Umbilical cord (tissue), 2 donors: Measurements from ENCODE around the gene RASL12. TPM values are rescaled to one million over a fixed set of nuclear protein-coding genes. Genes with fewer than 3 reads are reported as not detected.
"Not testable (repeated sequence)": the region's sequence is repeated elsewhere in the genome, so short reads cannot be mapped to it uniquely, and the experiment has no call there.

Experiments
- DNase-seq: peaks from one replicate; pipeline ENCODE4 v3.0.0-alpha.2; 2015; ENCODE audit warnings: low spot score
- total RNA-seq: library from RNA; depleted of rRNA; stranded (reverse); fragments of >200 nt; gene quantifications from one replicate; pipeline ENCODE4 v1.2.3, GENCODE V29; 2014; ENCODE audit warnings: low replicate concordance; ENCODE audit not compliant: insufficient read depth

Gene RASL12
- total RNA-seq, 1 donor from 2014 or later, result 107 TPM

GRCh38 chr15:65028921-65029735 is 38.7 kb downstream of the RASL12 start, which contains the start of gene MTFMT:
TSS of gene MTFMT (minus strand) at chr15:65029639. CDS start at chr15:65029613, 26 bp downstream.
- DNase-seq, result peak; percentile 88

GRCh38 chr15:65028338-65028737 is 39.5 kb downstream of the RASL12 start:
- no peak for DNase-seq

GRCh38 chr15:65027593-65027992 is 40.2 kb downstream of the RASL12 start:
- no peak for DNase-seq

- DNase-seq, result no peak
Measured at GRCh38 chr15:65026756-65027155, 41.0 kb downstream of the RASL12 start.

GRCh38 chr15:65021488-65021887 is 46.3 kb downstream of the RASL12 start:
- DNase-seq, result no peak

- DNase-seq, result no peak
Measured at GRCh38 chr15:65020419-65020818, 47.4 kb downstream of the RASL12 start.

- DNase-seq, result not testable (repeated sequence)
Measured at GRCh38 chr15:65011198-65011597, 56.6 kb downstream of the RASL12 start.

- DNase-seq, result no peak
Measured at GRCh38 chr15:65008983-65009382, 58.8 kb downstream of the RASL12 start.

GRCh38 chr15:65006876-65007275 is 60.9 kb downstream of the RASL12 start:
- no peak for DNase-seq

- no peak for DNase-seq
Measured at GRCh38 chr15:65004993-65005392, 62.8 kb downstream of the RASL12 start.

Other genes with a start within 250 kb of the RASL12 start
- 1.7 TPM for gene PIF1, start 242.3 kb downstream of the RASL12 start, total RNA-seq
- 29.4 TPM for gene PLEKHO2, start 226.1 kb downstream of the RASL12 start, total RNA-seq
- 5.3 TPM for gene ANKDD1A, start 156.1 kb downstream of the RASL12 start, total RNA-seq
- 49.1 TPM for gene SPG21, start 78.1 kb downstream of the RASL12 start, total RNA-seq
- gene MTFMT, start 38.4 kb downstream of the RASL12 start, total RNA-seq, result 42.9 TPM
- gene SLC51B, start 22.6 kb downstream of the RASL12 start, total RNA-seq, result not detected
- not detected for gene KBTBD13, start 8.8 kb upstream of the RASL12 start, total RNA-seq
- 2.2 TPM for gene UBAP1L, start 47.2 kb upstream of the RASL12 start, total RNA-seq
- gene PDCD7, start 65.8 kb upstream of the RASL12 start, total RNA-seq, result 11.6 TPM
- 48.4 TPM for gene CLPX, start 117.4 kb upstream of the RASL12 start, total RNA-seq
- 70.3 TPM for gene CILP, start 143.5 kb upstream of the RASL12 start, total RNA-seq
- 3.4 TPM for gene PARP16, start 218.9 kb upstream of the RASL12 start, total RNA-seq
- not detected for gene RNU5A-1, start 228.1 kb upstream of the RASL12 start, total RNA-seq
- gene RNU5B-1, start 236.7 kb upstream of the RASL12 start, total RNA-seq, result not detected